Measurements from ENCODE around the gene RAD23A.
A peak's percentile ranks its signal among the peaks of the same experiment; 100 is the strongest.
"Not testable (repeated sequence)": the region's sequence is repeated elsewhere in the genome, so short reads cannot be mapped to it uniquely, and the experiment has no call there.

The RAD23A gene

GRCh38 chr19:12945479-12946091 lies at the start of gene RAD23A:
Gene RAD23A, plus strand, starts transcription at chr19:12945862. Its CDS starts 87 bp downstream, at chr19:12945949.
- peak in 1 of 2 experiments; percentile 62 for DNase-seq

GRCh38 chr19:12896460-12896859 lies 49.2 kb upstream of the RAD23A start:
- DNase-seq, result peak in 1 of 2 experiments; percentile 36

GRCh38 chr19:12899891-12900518 lies 45.7 kb upstream of the RAD23A start:
- DNase-seq, result no peak

- no peak for DNase-seq
Observed at GRCh38 chr19:12907166-12907565, 38.5 kb upstream of the RAD23A start.

- DNase-seq, result no peak
Observed at GRCh38 chr19:12912571-12912970, 33.1 kb upstream of the RAD23A start.

GRCh38 chr19:12913011-12913561 lies 32.6 kb upstream of the RAD23A start:
- DNase-seq, result peak; percentile 83 to 89

GRCh38 chr19:12913851-12914690 lies 31.6 kb upstream of the RAD23A start:
- no peak for DNase-seq

GRCh38 chr19:12915860-12916259 lies 29.8 kb upstream of the RAD23A start:
- not testable (repeated sequence) for DNase-seq

GRCh38 chr19:12918253-12918652 lies 27.4 kb upstream of the RAD23A start:
- no peak for DNase-seq

- no peak for DNase-seq
Observed at GRCh38 chr19:12921047-12921446, 24.6 kb upstream of the RAD23A start.

GRCh38 chr19:12922959-12923358 lies 22.7 kb upstream of the RAD23A start:
- DNase-seq, result no peak

GRCh38 chr19:12924621-12925310 lies 20.9 kb upstream of the RAD23A start:
- no peak for DNase-seq

GRCh38 chr19:12930002-12930645 lies 15.5 kb upstream of the RAD23A start:
- no peak for DNase-seq

GRCh38 chr19:12932392-12933286 lies 13.0 kb upstream of the RAD23A start:
- no peak for DNase-seq

- peak; percentile 67 to 94 for DNase-seq
Observed at GRCh38 chr19:12933287-12934072, 12.2 kb upstream of the RAD23A start, which contains the start of gene FARSA. Gene FARSA, minus strand, starts transcription at chr19:12933711. Its CDS starts 15 bp downstream, at chr19:12933696.

GRCh38 chr19:12935071-12935470 lies 10.6 kb upstream of the RAD23A start:
- no peak for DNase-seq

GRCh38 chr19:12936582-12936981 lies 9.1 kb upstream of the RAD23A start:
- DNase-seq, result no peak

GRCh38 chr19:12937093-12937926 lies 8.4 kb upstream of the RAD23A start:
- no peak for DNase-seq
